Caki2 (cell line): ENCODE results near the gene TMEM121. TPM values are rescaled to one million over a fixed set of nuclear protein-coding genes. Genes with fewer than 3 reads are reported as not detected.
"Not testable (repeated sequence)": the region's sequence is repeated elsewhere in the genome, so short reads cannot be mapped to it uniquely, and the experiment has no call there.

Source experiments
- DNase-seq: peaks from one replicate; pipeline ENCODE4 v3.0.0-alpha.2; 2015; ENCODE audit warnings: low read depth
- in situ Hi-C: cut with HindIII; loops from 2 replicates; pipeline ENCODE4 v1.10.0; 2016; ENCODE audit warnings: low sequenced_read_pairs, low pct_unique_long_range_greater_than_20kb, mixed read lengths
- total RNA-seq: library from RNA; depleted of rRNA; stranded (reverse); fragments of >200 nt; shearing (Covaris generic); gene quantifications from 2 replicates; pipeline ENCODE4 v1.2.3, GENCODE V29; 2014; ENCODE audit warnings: low replicate concordance

Gene TMEM121
- total RNA-seq, 1 experiment from 2014 or later = 21.2 TPM

DNA sequence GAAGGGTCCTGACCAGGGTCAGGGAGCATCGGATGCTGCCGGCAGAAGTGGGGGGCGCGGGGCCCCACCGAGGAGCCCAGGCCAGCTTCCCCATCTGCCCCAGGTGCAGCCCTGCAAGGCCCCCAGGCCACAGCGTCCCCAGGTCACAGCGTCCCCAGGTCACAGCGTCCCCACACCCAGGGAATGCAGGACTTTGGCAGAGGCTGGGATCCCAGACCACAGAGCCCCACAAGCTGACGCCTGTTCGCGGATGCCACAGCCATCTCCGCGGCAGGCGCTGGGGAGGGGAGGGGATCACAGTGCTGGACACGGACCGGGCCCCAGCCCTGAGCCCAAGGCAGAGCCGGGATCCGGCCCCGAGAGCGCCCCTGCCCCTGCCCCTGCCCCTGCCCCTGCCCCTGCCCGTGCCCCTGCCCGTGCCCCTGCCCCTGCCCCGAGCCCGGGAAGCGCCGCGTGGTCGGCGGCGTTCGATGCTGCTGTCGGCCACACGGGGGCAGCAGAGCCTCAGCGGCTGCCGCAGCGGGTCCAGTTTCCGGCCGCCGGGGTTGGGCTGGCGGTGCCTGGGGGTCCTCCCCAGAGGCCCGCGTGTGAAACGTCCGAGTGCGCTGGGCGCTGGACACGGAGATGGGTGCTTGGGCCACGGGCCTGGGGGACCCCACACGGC, 33.1 kb downstream of the TMEM121 start:
- in situ Hi-C loops, DNase-seq: not testable (repeated sequence)

DNA sequence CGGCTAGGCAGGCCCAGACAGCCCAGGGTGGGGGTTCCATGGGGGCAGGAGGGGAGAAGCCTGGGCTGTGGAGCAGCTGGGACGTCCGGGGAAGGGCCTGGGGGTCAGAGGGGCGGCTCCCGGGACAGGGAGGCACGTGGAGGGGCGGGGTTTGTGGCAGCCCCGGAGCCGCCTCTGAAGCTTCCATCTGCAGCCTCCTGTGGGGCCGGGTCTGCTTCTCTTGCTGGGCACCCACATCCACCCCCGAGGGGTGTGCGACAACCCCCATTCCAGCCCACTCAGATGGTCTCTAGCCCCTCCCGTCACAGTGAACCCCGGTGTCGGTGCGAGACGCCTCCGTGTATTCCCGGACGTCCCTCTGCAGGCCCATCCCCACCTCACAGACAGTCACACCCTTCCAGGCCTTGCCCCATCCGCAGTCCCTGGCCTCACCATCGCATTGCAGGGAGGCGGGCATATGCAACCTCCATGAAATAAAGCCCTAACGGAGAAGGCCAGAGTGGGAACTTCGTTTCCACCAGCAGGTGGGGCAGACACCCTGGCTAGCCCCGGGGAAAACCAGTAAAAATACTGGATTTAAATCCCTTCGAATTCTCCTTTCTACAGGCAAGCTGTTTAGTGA, 33.8 kb downstream of the TMEM121 start:
- in situ Hi-C loops, DNase-seq: not testable (repeated sequence)

DNA sequence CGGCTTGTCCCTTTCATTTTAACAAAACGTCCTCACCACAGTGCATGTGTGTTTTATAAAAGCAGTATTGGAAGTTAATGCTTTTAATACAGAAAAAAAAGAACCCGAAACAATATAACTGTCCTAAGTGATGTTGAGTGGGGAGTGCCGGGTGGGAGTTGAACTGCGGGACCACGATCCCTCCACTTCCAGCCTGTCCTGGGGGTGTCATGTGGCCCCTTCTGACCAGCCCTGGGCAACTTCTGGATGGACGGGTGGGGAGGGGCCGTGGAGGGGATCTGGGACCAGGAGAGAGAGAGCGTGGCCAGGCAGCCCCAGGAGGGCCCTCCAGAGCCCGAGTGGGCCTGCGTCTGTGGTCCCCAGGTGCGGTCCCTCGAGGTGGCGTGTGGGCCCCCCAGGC, 35.0 kb downstream of the TMEM121 start:
- DNase-seq, in situ Hi-C loops: not testable (repeated sequence)

DNA sequence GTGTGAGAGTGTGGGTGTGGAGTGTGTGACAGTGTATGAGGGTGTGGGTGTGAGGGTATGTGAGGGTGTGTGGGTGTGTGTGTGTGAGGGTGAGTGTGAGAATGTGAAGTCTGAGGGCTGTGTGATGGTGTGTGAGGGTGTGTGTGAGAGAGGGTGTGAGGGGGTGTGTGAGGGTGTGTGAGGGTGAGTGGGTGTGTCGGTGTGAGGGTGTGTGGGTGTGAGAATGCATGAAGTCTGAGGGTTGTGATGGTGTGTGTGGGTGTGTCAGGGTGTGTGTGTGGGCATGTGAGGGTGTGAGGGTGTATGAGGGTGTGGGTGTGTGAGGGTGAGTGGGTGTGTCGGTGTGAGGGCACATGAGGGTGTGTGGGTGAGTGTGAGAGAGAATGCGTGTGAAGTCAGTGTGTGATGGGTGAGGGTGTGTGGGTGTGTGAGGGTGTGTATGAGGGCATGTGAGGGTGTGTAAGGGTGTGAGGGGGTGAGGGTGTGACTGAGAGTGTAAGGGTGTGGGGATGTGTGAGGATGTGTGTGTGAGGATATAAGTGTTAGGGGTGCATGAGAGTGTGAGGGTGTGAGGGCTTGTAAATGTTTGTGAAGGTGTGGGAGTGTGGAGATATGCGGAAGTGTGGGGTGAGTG, 36.4 kb downstream of the TMEM121 start:
- in situ Hi-C loops = no loop called here
- no peak for DNase-seq

DNA sequence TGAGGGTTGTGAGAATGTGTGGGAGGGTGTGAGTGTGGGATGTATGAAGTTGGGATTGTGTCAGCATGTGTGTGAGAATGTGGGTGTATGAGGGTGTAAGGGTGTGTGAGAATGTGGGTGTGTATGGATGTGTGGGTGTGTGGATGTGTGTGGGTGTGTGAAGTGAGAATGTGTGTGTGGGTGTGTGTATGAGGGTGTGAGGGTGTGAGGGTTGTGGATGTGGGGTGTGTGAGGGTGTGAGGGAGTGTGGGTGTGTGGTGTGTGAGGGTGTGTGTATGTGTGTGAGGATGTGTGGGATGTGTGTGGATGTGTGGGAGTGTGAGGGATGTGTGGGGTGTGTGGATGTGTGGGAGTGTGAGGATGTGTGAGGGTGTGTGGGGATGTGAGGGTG, 37.0 kb downstream of the TMEM121 start:
- in situ Hi-C loops = no loop called here
- no peak for DNase-seq

DNA sequence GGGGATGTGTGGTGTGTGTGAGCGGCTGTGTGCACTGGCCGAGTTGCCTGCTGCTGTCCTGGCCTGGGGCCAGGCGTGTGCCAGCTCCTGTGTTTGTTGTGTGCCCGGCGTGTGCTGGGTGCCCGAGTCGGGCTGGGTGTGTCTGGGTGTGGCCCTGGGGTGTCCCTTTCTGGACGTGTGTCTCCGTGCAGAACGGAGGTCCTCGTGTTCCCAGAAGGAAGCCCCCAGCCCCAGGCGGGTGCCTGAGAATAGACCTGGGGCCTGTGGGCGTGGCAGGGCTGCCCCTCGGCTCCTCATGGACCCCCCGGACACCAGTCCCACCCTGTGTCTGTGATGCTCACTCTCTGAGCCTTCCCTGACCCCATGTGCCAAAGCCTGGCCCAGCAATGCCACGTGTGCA, 38.2 kb downstream of the TMEM121 start:
- in situ Hi-C loops, DNase-seq: not testable (repeated sequence)

DNA sequence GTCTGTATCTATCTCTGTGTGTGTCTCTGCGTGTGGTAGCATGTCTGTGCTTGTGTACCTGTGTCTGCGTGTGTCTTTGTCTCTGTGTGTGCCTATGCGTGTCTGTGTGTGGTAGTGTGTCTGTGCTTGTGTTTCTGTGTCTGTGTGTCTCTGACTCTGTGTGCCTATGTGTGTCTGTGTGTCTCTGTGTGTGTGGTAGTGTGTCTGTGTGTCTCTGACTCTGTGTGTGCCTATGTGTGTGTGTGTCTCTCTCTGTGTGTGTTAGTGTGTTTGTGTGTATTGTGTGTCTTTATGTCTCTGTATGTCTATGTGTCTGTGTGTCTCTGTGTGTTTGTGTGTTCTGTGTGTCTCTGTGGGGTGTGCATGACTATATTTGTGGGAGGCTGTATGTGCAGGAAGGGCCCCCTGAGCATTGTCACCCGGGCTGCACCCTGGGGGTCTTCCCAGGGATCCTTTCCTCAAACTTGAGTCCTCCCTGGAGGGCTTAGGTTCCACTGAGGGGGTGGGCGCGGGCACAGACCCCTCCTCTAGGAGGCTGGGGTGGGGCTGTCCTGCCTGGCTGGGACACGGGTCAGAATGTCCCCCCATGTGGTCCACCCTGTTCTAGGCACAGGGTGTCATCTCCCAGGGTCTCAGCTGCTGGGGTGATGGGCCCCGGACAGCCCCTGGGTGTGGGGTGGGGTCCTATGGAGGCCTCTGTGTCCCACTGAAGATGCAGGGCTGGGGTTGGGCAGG, 39.0 kb downstream of the TMEM121 start:
- DNase-seq, in situ Hi-C loops: not testable (repeated sequence)

DNA sequence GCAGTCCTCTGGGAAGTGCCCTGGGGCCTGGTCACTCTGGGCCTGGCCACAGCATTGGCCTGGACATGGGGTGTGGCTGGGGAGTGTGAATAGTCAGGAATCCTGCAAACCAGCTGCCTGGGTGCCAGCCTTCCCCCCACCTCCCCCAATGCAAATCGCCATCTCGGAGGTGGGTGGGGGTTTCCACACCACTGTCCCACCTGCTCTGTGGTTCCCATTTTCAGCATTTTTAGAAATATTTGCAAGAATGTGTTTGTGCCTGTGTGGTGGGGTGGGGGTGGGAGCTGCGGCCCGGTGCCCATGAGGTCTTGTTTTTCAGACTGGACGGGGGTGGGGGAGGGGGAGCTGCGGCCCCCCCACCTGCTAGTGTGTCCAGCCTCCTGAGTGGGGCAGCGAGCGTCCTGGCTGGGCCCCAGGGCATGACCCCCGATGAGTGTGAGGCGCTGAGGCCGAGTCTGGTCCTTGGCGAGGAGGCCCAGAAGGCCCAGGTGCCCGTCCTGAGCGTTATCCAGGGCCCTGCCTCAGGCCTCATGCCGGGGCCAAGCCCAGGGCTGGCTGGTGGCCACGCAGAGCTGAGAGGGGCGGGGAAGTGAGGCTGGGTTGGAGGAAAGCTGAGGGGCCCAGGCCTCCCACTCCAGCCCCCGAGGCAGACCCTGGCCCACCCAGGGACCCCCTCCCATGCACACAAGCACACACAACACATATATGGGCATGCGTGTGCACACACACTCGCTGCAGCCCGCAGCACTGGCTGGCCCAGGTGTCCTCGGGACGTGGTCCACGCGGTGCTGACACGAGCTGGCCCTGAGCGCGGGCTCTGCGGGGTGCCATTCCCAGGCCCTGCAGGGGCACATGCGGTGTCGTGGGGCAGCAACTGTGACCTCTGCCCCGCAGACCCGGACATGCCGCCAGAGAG, 40.1 kb downstream of the TMEM121 start:
- DNase-seq, in situ Hi-C loops: not testable (repeated sequence)

DNA sequence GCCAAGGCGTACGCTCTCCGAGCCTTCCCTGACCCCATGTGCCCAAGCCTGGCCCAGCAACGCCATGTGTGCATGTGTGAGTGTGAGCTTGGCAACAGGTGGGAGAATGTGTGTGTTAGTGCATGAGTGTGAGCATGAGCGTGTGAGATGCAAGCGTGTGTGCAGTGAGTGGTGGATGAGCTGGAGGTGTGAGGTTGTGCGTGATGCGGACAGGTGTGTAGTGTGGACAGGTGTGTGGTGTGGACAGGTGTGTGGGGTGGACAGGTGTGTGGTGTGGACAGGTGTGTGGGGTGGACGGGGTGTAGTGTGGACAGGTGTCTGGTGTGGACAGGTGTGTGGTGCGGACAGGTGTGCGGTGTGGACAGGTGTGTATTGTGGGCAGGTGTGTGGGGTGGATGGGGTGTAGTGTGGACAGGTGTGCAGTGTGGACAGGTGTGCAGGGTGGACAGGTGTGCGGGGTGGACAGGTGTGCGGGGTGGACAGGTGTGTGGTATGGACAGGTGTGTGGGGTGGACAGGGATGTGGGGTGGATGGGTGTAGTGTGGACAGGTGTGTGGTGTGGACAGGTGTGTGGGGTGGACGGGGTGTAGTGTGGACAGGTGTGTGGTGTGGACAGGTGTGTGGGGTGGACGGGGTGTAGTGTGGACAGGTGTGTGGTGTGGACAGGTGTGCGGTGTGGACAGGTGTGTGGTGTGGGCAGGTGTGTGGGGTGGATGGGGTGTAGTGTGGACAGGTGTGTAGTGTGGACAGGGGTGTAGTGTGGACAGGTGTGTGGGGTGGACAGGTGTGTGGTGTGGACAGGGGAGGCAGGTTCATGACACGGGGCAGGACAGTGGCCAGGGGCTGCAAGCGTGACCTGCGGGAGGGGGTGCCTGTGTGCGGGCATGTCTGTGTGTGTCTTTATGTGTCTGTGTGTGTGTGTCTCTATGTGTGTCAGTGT, 41.1 kb downstream of the TMEM121 start:
- in situ Hi-C loops, DNase-seq: not testable (repeated sequence)

DNA sequence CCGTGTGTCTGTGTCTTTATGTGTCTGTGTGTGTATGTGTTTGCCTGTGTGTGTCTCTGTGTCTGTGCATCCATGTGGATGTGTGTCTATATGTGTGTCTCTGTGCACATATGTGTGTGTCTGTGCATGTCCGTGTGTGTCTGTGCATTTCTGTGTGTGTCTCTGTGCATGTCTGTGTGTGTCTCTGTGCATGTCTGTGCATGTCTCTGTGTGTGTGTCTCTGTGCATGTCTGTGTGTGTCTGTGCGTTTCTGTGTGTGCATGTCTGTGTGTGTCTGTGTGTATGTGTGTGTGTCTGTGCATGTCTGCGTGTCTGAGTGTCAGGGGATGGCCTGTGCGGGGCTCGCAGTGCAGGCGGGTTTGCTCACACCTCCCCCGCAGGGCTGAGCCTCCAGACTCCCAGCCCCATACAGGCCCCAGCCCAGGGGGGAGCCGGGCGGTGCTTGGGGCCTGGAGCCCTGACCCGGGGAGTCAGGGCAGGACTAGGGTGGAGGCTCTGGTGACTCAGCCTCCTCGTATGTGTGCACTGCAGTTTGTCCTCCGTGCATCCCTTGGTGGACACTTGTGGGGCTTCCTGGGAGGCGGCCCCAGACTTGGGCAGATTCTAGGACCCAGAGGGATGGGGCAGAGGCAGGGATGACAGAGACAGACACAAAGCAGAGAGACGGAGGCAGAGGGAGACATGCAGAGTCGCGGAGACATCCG, 41.9 kb downstream of the TMEM121 start:
- DNase-seq, in situ Hi-C loops: not testable (repeated sequence)

DNA sequence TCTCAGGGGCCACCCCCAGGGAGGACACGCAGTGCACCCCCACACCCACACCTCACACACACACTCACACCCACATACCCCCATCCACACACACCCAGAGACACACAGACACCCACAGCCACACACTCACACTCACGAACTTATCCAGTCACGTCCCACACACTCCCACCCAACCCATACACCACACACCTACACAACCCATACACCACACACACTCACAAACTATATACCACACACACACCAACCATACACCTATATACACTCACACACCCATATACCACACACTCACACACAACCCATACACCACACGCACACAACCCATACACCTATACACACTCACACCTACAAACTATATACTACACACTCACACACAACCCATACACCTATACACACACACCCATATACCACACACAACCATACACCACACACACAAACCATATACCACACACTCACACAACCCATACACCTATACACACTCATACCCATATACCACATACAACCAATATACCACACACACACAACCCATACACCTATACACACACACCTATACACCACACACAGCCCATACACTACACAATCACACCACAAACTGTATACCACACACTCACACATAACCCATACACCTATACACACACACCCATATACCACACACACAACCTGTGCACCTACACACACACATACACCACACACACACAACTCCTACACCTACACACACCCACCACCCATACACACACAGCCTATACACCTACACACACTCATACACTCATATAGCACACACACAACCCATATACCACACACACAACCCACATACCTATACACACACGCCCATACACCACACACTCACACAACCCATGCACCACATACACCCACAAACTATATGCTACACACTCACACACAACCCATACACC, 42.7 kb downstream of the TMEM121 start:
- no peak for DNase-seq
- in situ Hi-C loops = no loop called here

DNA sequence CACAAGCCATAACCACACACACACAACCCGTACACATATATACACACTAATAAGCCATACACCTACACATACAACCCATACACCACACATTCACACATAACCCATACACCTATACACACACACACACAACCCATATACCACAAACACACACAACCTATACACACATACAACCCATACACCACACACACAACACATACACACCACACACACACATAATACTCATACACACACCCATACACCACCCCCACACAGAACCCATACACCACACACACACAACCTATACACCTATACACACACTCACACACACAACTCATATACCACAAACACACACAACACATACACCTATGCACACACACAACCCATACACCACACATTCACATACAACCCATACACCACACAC, 44.1 kb downstream of the TMEM121 start:
- in situ Hi-C loops = no loop called here
- DNase-seq = no peak

DNA sequence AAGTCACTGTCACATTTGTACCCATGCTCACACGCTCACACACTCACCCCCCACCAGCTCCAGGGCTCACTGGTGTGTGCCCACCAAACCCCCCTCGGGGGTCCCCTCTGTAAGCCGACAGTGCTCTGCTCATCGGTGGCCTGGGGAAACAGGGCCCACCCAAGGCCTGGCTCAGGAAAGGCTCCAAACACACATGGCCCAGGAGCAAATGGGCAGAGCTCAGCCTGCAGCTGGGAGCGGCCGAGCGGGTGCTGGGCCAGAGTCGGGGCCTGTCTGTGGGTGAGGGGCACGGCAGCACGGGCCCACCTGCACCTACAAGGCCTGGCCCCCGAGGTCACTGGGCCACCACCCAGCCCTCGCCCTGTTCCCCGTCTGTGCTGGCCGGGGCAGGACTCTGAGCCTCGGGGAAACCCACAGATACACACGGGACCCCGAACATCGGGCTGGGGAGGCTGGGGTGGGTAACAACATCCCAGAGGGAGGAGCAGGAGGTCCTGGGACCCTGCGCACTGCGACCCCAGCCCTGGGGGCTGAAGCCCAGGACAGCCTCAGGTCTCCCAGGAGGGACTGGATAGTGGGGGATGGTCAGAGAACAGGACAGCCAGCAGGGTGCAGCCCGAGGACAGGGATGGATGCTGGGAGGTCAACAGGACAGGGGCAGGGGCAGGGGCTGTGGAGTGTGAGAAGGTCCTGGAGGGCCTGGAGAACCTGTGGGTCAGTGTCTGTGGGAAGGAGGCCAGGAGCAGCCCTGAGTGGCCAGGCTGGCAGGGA, 45.0 kb downstream of the TMEM121 start:
- DNase-seq, in situ Hi-C loops: not testable (repeated sequence)

DNA sequence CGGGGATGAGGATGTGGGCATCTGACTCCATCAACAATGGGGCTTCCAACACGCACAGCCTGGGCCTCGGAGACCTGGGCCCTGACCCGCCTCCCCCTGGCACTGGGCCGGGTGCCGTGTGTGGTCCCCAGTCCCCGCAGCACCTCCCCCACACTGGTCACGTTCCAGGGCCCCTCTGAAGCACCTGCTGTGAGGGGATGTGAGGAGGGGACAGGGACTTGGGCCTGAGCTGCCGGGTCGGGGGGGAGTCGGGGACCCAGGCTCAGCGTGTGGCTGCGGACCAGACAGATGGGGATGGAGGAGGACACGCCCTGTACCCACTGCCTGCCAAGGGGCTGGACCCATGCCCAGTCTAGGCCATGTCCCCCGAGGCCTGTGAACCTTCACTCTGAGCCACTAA, 45.7 kb downstream of the TMEM121 start:
- in situ Hi-C loops, DNase-seq: not testable (repeated sequence)

DNA sequence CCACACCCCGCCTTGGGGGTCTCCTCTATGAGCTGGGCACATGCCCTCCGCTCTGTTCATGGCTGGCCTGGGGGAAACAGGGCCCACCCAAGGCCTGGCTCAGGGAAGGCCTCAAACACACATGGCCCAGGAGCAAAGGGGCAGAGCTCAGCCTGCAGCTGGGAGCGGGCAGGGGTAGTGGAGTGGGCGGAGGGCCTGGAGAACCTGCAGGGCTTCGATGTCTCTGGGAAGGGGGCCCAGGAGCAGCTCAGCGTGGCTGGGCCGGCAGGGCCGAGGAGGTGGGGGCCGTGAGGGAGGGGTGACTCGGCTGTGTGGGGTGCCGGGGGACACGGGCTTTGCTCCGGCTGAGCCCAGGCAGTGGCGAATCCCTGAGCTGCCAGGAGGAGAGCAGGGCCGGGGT, 47.5 kb downstream of the TMEM121 start:
- in situ Hi-C loops, DNase-seq: not testable (repeated sequence)
